CD4-positive, CD25-positive, alpha-beta regulatory T cell (primary cell): ENCODE results near the gene SPANXA2. TPM values are rescaled to one million over a fixed set of nuclear protein-coding genes. Genes with fewer than 3 reads are reported as not detected.

Experiments used
- polyA plus RNA-seq, 4 donors: library from polyadenylated mRNA; unstranded; fragments of 300-500 nt; fragmentation: Illumina TruSeq; gene quantifications; one replicate each; pipeline ENCODE4 v1.2.3, GENCODE V29; 2021
- total RNA-seq: library from RNA; stranded (reverse); gene quantifications from one replicate; pipeline ENCODE4 v1.2.3, GENCODE V29; 2022

The SPANXA2 gene
- total and polyA plus RNA-seq, 5 donors from 2014 or later, result not detected

Other genes starting within 250 kb of the SPANXA2 start
- gene SPANXA1, start 5.0 kb upstream of the SPANXA2 start, total RNA-seq, result not detected
- gene SPANXA1, start 5.0 kb upstream of the SPANXA2 start, polyA plus RNA-seq, result not detected
- not detected for gene SPANXD, start 109.0 kb downstream of the SPANXA2 start, total RNA-seq
- not detected for gene SPANXD, start 109.0 kb downstream of the SPANXA2 start, polyA plus RNA-seq
- not detected for gene MAGEC3, start 248.6 kb downstream of the SPANXA2 start, total RNA-seq
- not detected for gene MAGEC3, start 248.6 kb downstream of the SPANXA2 start, polyA plus RNA-seq